Epidermal melanocyte (primary cell): ENCODE measurements around the gene TNIK.
"Not testable (repeated sequence)": the region's sequence is repeated elsewhere in the genome, so short reads cannot be mapped to it uniquely, and the experiment has no call there.

Source experiments
- DNase-seq: peaks from one replicate; pipeline ENCODE4 v3.0.0; 2011; ENCODE audit warnings: low spot score; ENCODE audit not compliant: insufficient read length

Gene TNIK

GRCh38 chr3:171388527-171388926 lies 71.7 kb downstream of the TNIK start:
- DNase-seq = no peak

- no peak for DNase-seq
Observed at GRCh38 chr3:171387062-171387461, 73.1 kb downstream of the TNIK start.

- no peak for DNase-seq
Observed at GRCh38 chr3:171385086-171385485, 75.1 kb downstream of the TNIK start.

DNA sequence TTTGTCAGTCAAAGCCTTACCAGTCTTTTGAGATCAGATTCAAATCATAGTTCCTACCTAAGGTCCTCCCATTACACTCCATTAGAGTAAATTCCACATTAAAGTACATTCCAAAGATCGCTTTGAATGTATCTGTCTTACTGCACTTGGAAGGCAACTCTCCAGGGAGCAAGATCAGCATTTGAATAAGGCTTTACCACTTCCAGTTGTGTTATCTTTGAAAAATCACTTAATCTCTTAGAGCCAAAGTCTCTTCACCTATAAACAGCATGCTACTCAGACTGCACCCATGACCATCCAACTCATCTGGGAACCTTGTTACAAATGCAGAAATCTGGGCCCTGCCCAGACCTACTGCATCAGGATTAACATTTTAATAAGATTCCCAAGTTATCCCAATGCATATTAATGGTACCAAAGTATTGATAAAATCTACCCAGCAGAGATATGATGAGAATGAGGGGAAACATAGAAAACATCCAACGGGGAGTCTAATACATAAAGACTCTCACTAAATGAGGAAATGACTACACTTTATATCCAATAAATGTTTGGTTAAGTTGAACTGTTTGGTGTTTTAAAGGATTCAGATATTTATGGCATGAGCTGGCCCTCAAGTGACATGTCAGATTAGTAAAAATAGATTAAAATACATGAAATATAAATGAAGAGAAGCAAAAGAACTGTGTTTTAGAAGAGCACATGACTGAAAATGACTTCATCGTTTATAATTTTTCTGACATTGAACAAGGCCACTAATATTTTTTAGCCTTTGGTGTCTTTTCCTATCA lies 75.9 kb downstream of the TNIK start:
- DNase-seq = no peak

- DNase-seq = no peak
Observed at GRCh38 chr3:171383206-171384018, 76.8 kb downstream of the TNIK start.

DNA sequence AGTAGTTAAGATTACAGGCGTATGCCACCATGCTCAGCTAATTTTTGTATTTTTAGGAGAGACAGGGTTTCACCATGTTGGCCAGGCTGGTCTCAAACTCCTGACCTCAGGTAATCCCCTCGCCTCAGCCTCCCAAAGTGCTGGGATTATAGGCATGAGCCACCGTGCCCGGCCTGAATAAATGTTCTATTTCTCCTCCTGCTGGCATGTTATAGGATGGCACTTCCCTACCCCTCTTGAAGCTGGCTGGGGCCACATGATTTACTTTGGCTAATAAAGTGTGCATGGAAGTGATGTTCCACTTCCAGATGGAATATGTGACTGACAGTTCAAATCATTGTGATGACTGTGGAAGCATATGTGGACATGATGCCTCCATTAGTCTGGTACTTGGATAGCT lies 77.9 kb downstream of the TNIK start:
- not testable (repeated sequence) for DNase-seq

DNA sequence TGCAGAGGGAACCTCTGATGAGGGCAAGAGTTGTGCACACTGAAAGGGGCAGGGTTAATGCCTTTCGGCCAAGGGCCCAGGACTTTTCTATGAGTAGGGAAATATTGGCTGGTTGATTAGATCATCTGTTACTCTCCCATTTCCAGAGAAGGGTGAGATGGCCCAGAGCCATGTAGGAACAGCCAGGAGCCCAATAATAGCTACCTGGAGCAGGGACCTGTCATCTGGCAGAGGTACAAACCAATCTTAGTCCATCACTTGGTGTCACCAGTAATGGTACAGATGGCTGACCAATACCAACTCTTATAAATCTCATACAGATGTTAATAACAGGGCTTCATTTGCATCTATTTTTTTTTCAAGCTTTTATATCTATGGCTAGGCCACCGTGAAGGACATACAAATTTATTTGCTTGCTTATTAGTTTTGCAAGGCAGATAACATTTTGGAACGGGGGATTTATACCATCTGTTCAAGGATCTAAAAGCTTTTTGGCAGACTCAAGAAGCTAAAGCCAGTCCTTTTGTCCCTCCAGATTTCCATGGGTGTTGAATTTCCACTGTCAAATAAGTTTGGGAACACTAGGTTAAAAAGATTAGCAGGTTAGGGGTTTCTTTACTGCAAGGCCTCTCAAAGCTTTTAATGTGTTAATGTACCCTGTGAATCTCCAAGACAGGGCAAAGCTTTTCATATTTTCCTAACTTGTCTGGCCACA lies 79.3 kb downstream of the TNIK start:
- no peak for DNase-seq

DNA sequence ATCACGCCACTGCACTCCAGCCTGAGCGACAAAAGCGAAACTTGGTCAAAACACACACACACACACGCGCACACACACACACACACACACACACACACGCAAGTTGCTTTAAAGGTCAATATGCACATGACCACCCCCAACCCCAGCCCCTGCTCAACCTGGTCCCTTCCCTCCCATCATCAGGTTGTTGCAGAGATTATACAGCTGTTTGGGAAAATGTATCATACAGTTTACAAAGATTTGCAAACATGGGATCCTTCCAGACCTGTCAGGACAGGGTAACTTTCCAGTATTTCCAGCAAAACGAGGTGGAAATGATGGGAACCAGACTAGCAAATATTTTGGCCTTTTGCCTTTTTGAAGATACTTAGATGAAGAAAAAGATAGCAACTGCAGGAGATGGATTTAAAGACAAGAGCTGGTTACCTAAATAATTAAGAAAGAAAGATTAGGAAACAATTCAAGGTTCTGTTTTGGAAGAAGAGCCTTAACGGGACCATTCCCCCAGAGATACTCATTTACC lies 80.2 kb downstream of the TNIK start:
- no peak for DNase-seq

DNA sequence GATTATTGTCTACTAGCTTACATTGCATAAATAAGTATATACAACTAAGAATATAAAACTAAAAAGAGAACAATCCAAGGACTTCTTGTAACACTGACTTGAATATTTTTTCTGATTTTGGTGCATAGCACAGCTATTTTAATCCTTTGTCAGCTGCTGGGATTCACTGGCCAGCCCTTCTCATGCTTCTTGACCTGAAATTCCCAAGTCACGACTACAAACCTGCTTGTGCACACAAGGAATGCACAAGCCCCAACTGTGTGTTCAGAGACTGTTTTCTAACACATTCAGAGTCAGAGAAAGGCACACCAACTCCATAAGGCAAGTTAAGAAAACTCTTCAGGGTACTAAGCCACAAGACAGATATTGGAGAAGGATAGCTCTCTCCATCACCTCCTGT lies 80.9 kb downstream of the TNIK start:
- DNase-seq = no peak

- no peak for DNase-seq
Observed at GRCh38 chr3:171378586-171378985, 81.6 kb downstream of the TNIK start.

DNA sequence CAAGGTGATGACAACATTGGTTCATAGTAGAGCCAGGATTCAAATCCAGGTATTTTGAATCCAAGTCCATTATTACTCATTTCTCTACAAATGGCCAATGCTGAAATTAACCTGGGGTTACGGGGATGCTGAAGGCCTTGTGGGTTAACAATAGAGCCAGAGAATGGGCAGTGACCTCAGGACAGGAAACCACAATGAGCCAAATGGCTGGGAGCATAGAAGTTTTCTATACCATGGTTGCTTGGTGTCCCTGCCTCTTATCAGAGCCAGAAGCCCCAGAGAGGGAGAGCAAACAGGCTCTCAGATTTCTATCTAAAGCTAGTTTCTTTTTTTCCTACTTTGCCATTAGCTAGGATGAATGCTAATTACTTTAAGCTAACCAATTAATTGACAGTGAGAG lies 82.3 kb downstream of the TNIK start:
- DNase-seq = no peak

GRCh38 chr3:171376596-171376947 lies 83.6 kb downstream of the TNIK start:
- no peak for DNase-seq

DNA sequence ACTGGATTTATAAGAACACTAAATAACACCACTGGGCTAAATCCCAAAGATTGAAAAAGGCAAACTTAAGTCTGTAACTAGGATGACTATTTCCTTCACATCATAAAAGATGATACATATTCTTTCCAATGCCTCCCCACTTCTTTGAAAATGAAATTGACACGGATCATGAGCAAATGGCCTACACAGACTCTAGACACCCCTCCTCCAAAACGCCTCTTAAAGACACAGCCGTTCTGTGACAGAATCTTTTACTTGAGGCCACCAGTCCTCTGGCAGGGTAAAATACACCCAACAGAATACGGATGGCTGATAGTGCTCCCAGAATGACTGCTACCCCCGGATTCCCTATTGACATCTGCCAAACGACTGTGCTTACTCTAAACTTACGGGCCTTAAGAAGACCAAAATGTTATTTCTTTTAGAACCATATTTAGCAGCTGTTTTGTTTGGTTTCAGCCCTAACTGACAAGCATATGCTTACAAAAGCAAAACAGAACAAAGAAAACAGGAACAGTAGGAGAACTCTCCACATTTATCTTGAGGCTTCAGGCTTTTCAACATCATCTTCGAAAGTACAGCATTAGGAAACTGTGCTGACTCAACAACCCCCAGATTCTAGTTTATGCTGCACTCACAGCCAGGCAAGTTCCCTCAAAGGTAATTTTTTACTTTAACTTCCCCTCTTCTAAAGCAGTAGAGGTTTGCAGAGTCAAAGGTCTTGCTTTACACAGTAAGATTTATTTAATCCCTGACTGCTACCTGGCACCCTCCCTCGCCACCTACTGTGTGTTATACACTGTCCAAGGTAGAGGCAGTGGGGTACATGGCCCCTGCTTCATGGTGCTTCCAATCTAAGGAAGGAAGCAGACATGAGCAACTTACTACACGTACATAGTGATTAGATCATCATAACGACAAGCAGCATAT lies 84.3 kb downstream of the TNIK start:
- DNase-seq = no peak

DNA sequence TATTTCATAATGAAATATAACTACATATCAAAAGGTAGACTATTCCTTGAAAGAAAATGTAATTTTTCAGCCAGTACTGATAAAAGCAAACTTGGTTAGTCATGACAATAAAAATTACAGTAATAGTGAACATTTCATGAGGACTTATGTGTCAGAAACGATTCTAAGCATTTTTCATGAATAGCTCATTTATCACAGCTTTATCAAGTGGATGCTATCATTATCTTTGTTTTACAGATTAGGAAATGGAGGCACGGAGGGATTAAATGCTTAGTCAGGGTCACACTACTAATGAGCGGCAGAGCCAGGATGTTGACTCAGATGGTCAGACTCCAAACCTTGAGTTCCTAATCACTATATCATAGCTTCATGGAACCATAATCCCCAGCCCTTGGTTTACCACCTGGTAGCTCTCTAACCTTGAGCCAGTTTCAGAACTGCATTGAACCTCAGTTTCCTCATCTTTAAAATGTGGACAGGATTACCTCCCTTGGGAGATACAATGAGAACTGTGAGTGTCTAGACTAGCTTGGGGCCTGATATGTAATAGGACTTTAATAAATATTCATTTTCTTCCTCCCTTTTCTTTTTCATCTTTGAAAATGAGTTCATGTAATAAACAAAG lies 85.4 kb downstream of the TNIK start:
- DNase-seq = no peak

DNA sequence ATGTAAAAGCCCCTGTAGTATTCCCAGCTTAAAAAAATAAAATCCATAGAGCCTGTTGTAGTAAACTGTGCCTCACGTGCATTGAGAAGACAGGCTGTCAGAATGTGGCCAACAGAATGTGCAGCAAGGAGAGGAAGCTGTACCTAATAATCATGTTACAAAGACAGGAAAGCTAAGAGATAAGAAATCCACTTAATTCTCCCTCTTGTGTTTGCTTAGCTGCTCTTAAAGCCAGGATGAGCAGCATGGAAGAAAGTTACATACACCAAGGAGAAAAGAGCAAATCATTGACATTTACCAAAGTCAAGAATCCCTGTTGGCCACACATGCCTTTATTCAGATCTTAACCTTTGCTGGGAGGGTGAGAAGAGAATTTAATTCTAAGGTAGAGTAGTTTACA lies 85.9 kb downstream of the TNIK start:
- no peak for DNase-seq

DNA sequence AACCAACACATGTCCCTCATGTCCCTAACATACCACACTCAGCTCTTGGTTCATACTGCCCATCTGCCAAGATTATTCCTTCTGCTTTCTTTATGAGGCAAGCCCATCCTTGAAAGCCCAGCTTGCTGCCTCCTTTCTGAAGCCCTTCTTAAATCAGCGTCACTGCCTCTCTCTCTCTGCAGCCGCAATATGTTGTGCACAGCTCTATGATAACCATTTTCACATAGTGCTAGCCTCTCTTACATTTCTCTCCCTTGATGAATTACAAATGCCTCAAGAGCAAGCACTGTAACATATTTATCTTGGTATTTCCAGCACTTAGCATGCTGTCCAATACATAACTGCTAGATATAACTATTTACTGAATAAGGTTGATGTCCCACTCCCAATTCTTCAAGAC lies 86.5 kb downstream of the TNIK start:
- DNase-seq = no peak

- DNase-seq = no peak
Observed at GRCh38 chr3:171372694-171373093, 87.5 kb downstream of the TNIK start.

DNA sequence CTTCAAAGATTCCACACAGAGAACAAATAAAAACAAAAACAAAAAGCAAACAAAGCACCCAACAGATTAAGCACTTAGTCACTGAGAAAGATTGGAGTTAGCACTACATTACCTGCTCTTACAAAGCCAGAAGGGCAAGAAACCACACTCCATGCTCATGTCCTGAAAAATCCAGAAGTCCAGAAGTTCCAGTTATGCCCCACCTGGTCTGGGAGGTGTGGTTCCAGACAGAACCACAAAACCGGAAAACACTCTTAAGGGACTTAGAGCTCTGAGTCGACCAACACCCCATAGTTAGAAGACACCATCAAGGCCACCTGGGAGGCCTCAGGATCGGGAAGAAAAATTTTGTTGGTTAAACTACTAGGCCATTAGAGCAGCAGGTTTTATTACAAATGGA lies 88.9 kb downstream of the TNIK start:
- no peak for DNase-seq

GRCh38 chr3:171369156-171369555 lies 91.0 kb downstream of the TNIK start:
- DNase-seq = no peak

- not testable (repeated sequence) for DNase-seq
Observed at GRCh38 chr3:171366738-171367137, 93.5 kb downstream of the TNIK start.
